Measurements from ENCODE around the gene ZBTB7C. TPM values are rescaled to one million over a fixed set of nuclear protein-coding genes. Genes with fewer than 3 reads are reported as not detected.

ZBTB7C gene
- total and polyA plus RNA-seq, 5 donors, result 0.88 to 3.7 (median 2.0) TPM

GRCh38 chr18:48159816-48160215 is 249.4 kb downstream of the ZBTB7C start:
- Histone ChIP-seq H3K27ac (ENCODE audit: low read length) (no peak overlapping the region), H3K4me3 (ENCODE audit: low read length) (no peak overlapping the region), H3K9me3 (ENCODE audit: control insufficient read depth, low read length) (no peaks in the 10 kb centered on the region), H3K27me3 (ENCODE audit: control insufficient read depth, insufficient read depth) (no peaks in the 10 kb centered on the region), H3K4me1 (ENCODE audit: control insufficient read depth, insufficient read depth, low read length) (peaks cover 6% of the 10 kb centered on the region)
- 93% methylated on average over 7 of the region's 7 CpGs for WGBS
- intact Hi-C loops (cut with DNase I), result no loop called here
- ATAC-seq (no peak), DNase-seq (no peak)

- H3K4me3 ChIP-seq (ENCODE audit: low read length), result no peak overlapping the region
- intact Hi-C loops (cut with DNase I), result no loop called here
- H3K4me1 ChIP-seq (ENCODE audit: control insufficient read depth, insufficient read depth, low read length), result peaks cover 5% of the 10 kb centered on the region
- H3K9me3 ChIP-seq (ENCODE audit: control insufficient read depth, low read length), result no peaks in the 10 kb centered on the region
- H3K27ac ChIP-seq (ENCODE audit: low read length), result no peak overlapping the region
- no peaks in the 10 kb centered on the region for H3K27me3 ChIP-seq (ENCODE audit: control insufficient read depth, insufficient read depth)
- DNase-seq (no peak), ATAC-seq (no peak)
- 94% methylated on average over 5 of the region's 5 CpGs for WGBS
Measured at GRCh38 chr18:48158721-48159120, 250.5 kb downstream of the ZBTB7C start.

DNA sequence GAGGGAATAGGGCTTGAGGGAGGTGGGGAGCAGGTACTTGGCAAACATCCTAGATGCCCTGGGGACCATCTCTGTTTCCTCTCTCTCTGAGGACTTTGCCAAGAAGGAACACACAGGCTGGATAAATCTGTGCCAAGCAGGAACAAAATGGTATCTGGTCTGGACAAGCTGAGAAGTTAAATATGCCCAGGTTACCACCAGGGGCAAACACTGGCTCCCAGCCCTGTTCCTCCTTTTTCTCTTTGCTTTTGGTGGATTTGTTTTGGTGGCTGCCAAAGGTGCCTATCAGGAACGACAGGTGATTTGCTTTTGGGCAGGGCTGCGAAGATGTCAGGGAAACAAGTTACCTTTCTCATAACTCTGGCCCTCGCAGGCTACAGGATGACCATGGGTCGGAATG is 251.2 kb downstream of the ZBTB7C start:
- intact Hi-C loops (cut with DNase I), result no loop called here
- H3K27ac ChIP-seq (ENCODE audit: low read length), result no peak overlapping the region
- no peak overlapping the region for H3K4me3 ChIP-seq (ENCODE audit: low read length)
- no peaks in the 10 kb centered on the region for H3K9me3 ChIP-seq (ENCODE audit: control insufficient read depth, low read length)
- H3K4me1 ChIP-seq (ENCODE audit: control insufficient read depth, insufficient read depth, low read length), result peaks cover 2% of the 10 kb centered on the region
- no peaks in the 10 kb centered on the region for H3K27me3 ChIP-seq (ENCODE audit: control insufficient read depth, insufficient read depth)
- ATAC-seq (no peak), DNase-seq (no peak)
- 92% methylated on average over 4 of the region's 4 CpGs for WGBS

GRCh38 chr18:48155856-48156255 is 253.3 kb downstream of the ZBTB7C start:
- Histone ChIP-seq H3K4me3 (ENCODE audit: low read length) (no peak overlapping the region), H3K27ac (ENCODE audit: low read length) (no peak overlapping the region), H3K27me3 (ENCODE audit: control insufficient read depth, insufficient read depth) (no peaks in the 10 kb centered on the region), H3K9me3 (ENCODE audit: control insufficient read depth, low read length) (no peaks in the 10 kb centered on the region), H3K4me1 (ENCODE audit: control insufficient read depth, insufficient read depth, low read length) (no peaks in the 10 kb centered on the region)
- ATAC-seq, result no peak
- 83% methylated on average over 4 of the region's 4 CpGs for WGBS
- no peak for DNase-seq
- intact Hi-C loops (cut with DNase I), result no loop called here

DNA sequence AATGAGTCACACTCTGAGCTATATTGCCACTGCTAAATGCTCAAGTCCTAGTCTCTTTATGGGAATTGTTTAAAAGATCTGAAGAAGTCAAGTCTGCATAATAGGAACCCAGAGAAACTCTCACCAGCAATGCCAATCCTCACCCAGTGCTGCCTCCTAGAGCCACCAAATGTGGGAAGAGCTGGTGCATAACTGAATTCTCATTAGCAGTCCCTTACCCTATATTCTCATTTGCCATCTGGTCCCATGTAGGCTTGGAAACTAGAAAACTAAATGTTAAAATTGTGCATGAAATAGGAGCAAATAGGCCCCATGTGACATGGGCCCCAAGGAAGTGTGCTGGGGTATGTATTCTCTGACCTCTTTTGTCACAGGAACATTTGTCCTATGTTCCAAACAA is 254.4 kb downstream of the ZBTB7C start:
- DNase-seq (no peak), ATAC-seq (no peak)
- intact Hi-C loops (cut with DNase I), result no loop called here
- no peak overlapping the region for H3K4me3 ChIP-seq (ENCODE audit: low read length)
- no peaks in the 10 kb centered on the region for H3K27me3 ChIP-seq (ENCODE audit: control insufficient read depth, insufficient read depth)
- H3K27ac ChIP-seq (ENCODE audit: low read length), result no peak overlapping the region
- H3K9me3 ChIP-seq (ENCODE audit: control insufficient read depth, low read length), result no peaks in the 10 kb centered on the region
- no peaks in the 10 kb centered on the region for H3K4me1 ChIP-seq (ENCODE audit: control insufficient read depth, insufficient read depth, low read length)

- Histone ChIP-seq H3K27me3 (ENCODE audit: control insufficient read depth, insufficient read depth) (no peaks in the 10 kb centered on the region), H3K9me3 (ENCODE audit: control insufficient read depth, low read length) (no peaks in the 10 kb centered on the region), H3K4me3 (ENCODE audit: low read length) (no peak overlapping the region), H3K4me1 (ENCODE audit: control insufficient read depth, insufficient read depth, low read length) (no peaks in the 10 kb centered on the region), H3K27ac (ENCODE audit: low read length) (no peak overlapping the region)
- DNase-seq (no peak), ATAC-seq (peak; percentile 29 to 59)
- intact Hi-C loops (cut with DNase I), result no loop called here
- WGBS, result 87% methylated on average over 7 of the region's 7 CpGs
Measured at GRCh38 chr18:48153613-48154481, 255.3 kb downstream of the ZBTB7C start.

DNA sequence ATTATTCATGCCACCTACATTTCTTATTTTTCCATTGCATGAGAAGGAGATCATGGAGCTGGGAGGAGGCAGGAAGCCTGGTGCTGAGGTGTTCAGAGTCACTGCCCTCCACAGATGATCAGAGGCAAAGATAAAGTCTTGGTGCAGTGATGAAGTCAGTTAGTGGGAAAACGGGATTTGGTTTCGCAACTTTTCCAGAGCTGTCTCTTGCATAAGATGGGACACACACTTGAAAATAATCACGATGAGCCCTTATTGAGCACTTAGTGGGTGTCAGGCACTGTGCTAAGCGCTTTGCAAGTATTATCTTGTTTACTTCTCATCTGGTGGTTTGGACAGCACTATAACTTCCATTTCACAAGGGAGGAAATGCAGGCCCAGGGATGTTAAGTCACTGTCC is 256.6 kb downstream of the ZBTB7C start:
- Histone ChIP-seq H3K27ac (ENCODE audit: low read length) (no peak overlapping the region), H3K9me3 (ENCODE audit: control insufficient read depth, low read length) (no peaks in the 10 kb centered on the region), H3K27me3 (ENCODE audit: control insufficient read depth, insufficient read depth) (no peaks in the 10 kb centered on the region), H3K4me1 (ENCODE audit: control insufficient read depth, insufficient read depth, low read length) (no peaks in the 10 kb centered on the region), H3K4me3 (ENCODE audit: low read length) (no peak overlapping the region)
- intact Hi-C loops (cut with DNase I), result no loop called here
- WGBS, result 62% methylated on average over 4 of the region's 4 CpGs
- ATAC-seq (peak in 1 of 2 donors; percentile 37), DNase-seq (no peak)

DNA sequence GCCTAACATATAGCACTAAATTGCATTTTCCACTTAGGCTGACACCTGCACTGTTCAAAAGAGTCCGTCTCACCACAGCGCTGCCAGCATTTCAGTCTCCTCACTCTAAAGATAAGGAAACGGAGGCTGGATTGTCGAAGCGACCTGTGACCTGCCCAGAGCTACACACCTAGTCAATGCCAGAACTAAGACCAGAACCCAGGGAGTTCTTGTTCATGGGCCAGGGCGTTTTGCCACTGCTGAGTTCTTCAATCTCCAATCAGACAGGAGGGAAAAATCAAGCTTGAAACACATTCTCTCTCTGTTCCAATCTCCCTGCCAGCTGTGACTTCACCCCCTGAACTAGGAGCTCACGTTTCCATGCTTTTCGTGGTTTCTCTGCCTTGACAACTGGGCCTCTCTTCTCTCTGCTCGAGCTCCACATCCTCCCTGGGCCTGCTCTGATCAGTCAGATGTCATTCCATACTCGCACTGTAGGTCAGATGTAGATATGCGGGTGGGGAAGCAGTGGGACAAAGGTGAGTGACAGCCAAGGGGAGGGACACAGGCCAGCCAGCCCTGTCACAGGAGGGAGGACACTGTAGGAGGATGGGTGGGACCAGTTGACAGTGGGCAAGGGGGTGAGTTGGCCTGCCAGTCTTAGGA is 257.6 kb downstream of the ZBTB7C start:
- peak; percentile 34 to 40 for ATAC-seq
- Histone ChIP-seq H3K9me3 (ENCODE audit: control insufficient read depth, low read length) (no peaks in the 10 kb centered on the region), H3K4me3 (ENCODE audit: low read length) (no peak overlapping the region)

GRCh38 chr18:48149020-48149685 is 260.0 kb downstream of the ZBTB7C start:
- DNase-seq (no peak), ATAC-seq (no peak)
- intact Hi-C loops (cut with DNase I), result no loop called here
- Histone ChIP-seq H3K27me3 (ENCODE audit: control insufficient read depth, insufficient read depth) (no peaks in the 10 kb centered on the region), H3K4me1 (ENCODE audit: control insufficient read depth, insufficient read depth, low read length) (no peaks in the 10 kb centered on the region), H3K4me3 (ENCODE audit: low read length) (no peak overlapping the region), H3K9me3 (ENCODE audit: control insufficient read depth, low read length) (no peaks in the 10 kb centered on the region), H3K27ac (ENCODE audit: low read length) (no peak overlapping the region)
- 95% methylated on average over 15 of the region's 15 CpGs for WGBS

More for the DNA sequence above, 257.6 kb downstream of the ZBTB7C start:
- H3K27me3 ChIP-seq (ENCODE audit: control insufficient read depth, insufficient read depth), result no peaks in the 10 kb centered on the region
- no peak overlapping the region for H3K27ac ChIP-seq (ENCODE audit: low read length)
- WGBS, result 61% methylated on average over 11 of the region's 11 CpGs
- no peaks in the 10 kb centered on the region for H3K4me1 ChIP-seq (ENCODE audit: control insufficient read depth, insufficient read depth, low read length)
- intact Hi-C loops (cut with DNase I), result no loop called here
- no peak for DNase-seq

DNA sequence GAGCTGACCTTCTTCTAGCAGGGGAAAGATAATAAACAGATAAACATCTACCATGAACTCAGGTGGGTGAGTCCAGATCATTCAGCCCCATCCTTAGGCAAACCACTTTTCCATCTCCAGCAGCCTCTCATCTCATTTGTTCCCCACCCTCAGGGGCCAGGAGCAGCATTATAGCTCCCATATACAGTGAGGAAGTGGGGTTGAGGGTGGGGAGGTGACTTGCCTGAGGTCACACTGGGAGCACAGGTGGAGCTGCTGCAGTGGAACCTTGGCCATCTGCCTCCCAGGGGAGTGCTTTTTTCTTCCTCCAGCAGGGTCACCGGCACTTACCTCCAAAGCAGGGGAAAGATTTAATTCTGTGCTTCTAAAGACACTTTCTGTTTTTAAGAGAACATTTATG is 266.2 kb downstream of the ZBTB7C start:
- Histone ChIP-seq H3K4me1 (ENCODE audit: control insufficient read depth, insufficient read depth, low read length) (peaks cover 8% of the 10 kb centered on the region), H3K4me3 (ENCODE audit: low read length) (no peak overlapping the region), H3K27me3 (ENCODE audit: control insufficient read depth, insufficient read depth) (no peaks in the 10 kb centered on the region), H3K9me3 (ENCODE audit: control insufficient read depth, low read length) (no peaks in the 10 kb centered on the region), H3K27ac (ENCODE audit: low read length) (no peak overlapping the region)
- ATAC-seq, result no peak
- intact Hi-C loops (cut with DNase I), result no loop called here
- DNase-seq, result no peak
- WGBS, result 95% methylated on average over 1 of the region's 1 CpG

GRCh38 chr18:48142353-48142752 is 266.8 kb downstream of the ZBTB7C start:
- peak in 1 of 2 donors; percentile 17 for ATAC-seq
- H3K27me3 ChIP-seq (ENCODE audit: control insufficient read depth, insufficient read depth), result no peaks in the 10 kb centered on the region
- H3K4me3 ChIP-seq (ENCODE audit: low read length), result no peak overlapping the region
- WGBS, result 79% methylated on average over 3 of the region's 3 CpGs
- H3K27ac ChIP-seq (ENCODE audit: low read length), result no peak overlapping the region
- H3K9me3 ChIP-seq (ENCODE audit: control insufficient read depth, low read length), result no peaks in the 10 kb centered on the region
- H3K4me1 ChIP-seq (ENCODE audit: control insufficient read depth, insufficient read depth, low read length), result peaks cover 8% of the 10 kb centered on the region
- intact Hi-C loops (cut with DNase I), result no loop called here
- no peak for DNase-seq

Measured in right cardiac atrium (tissue), 5 donors.